Inferior parietal cortex (tissue), 1 donor: Measurements from ENCODE around the gene C2orf68.
"Not testable (repeated sequence)": the region's sequence is repeated elsewhere in the genome, so short reads cannot be mapped to it uniquely, and the experiment has no call there.

Experiments used
- DNase-seq: peaks from one replicate; pipeline ENCODE4 v3.0.0-alpha.2; 2016; ENCODE audit errors: extremely low spot score

Gene C2orf68

DNA sequence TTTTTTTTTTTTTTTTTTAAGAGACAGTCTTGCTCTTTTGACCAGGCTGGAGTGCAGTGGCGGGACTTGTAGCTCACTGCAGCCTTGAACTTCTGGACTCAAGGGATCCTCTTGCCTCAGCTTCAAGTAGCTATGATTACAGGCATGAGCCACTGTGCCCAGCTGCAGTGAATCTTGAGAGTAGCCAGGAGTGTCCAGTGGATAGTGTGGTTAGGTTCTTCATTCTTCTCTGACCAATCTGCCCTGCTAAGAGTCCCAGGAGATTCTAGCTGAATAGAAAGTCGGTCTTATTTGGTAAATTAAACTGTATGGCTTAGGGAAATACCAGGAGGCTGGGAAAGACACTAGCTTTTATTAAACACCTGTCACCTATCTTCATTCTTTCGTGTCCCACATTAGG lies 19.4 kb upstream of the C2orf68 start:
- DNase-seq: no peak

DNA sequence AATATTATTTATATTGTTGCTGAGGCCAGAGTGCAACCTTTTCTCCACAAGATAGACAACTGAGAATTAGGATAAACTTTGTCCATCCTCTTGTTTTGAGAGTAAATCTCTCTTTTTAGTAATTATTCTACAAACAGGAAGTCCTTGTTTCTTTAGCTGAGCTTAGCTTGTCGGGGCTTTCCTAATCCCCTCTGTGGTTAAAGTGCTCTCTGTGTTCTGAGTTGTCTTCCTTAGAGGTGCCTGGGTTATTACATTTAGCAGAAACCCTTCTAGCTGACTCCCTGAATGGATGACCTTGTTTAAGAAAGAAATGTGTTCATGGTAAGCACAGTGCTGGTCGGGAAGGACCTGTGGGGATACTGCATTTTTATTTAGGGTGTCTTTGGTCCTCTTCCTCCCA lies 16.8 kb upstream of the C2orf68 start:
- DNase-seq: no peak

DNA sequence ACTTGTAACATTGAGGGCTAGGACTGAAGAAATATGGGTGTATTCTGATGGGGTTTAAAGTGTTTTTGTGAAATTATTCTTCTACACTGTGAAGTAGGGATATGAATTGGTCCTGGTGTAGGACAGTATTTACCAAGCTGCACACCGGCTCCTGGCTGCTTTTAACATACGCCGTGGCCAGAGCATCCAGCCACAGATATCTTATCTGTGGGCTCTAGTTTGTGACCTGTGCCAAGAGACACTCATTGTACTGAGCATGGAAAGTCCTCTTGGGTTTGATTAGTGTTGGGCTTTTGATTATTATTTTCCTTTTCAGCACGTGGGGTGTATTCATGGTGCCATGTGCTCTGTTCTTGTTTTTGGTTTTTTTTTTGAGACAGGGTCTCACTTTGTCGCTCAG lies 12.1 kb upstream of the C2orf68 start:
- no peak for DNase-seq

DNA sequence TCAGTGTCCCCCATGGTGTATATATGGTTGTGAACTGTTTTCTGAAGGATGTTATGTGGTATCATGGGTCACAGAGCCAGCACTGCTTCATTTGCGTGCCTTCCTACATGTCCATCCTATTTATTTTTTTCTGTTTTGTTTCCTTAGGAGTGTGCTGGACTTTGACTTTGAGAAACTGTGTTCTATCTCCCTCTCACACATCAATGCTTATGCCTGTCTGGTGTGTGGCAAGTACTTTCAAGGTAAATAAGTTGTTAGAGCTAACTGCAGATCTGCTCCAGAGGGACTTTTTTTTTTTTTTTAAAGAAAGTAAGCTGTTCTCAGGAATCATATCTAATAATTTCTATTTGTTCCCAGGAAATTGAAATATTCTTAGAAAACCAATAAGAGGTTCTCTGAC lies 9.5 kb upstream of the C2orf68 start:
- no peak for DNase-seq

DNA sequence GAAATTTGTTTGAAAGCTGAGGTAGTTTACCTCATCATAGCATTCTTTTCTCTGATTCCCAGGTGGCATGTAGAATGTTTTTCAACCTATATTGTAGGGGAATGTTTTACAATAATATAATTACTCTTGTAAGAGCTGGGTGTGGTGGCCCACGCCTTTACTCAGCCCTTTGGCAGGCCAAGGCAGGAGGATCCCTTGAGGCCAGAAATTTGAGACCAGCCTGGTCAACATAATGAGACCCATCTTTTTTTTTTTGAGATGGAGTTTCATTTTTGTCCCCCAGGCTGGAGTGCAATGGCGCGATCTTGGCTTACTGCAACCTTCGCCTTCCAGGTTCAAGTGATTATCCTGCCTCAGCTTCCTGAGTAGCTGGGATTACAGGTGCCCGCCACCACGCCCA lies 7.8 kb upstream of the C2orf68 start:
- no peak for DNase-seq

DNA sequence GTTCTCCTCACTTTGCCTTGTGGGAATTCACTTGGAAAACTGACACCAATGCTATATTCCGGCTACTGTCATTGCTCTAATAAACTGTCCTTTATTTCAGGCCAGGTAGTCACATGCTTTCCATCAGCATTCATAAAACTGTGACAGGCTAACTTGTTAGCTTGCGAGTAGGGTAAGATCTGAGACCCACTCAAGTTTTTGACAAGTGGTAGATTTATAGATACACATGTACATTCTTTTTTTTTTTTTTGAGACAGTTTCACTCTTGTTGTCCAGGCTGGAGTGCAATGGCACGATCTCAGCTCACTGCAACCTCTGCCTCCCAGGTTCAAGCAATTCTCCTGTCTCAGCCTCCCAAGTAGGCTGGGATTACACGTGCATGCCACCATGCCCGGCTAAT lies 5.9 kb upstream of the C2orf68 start:
- DNase-seq: not testable (repeated sequence)

DNA sequence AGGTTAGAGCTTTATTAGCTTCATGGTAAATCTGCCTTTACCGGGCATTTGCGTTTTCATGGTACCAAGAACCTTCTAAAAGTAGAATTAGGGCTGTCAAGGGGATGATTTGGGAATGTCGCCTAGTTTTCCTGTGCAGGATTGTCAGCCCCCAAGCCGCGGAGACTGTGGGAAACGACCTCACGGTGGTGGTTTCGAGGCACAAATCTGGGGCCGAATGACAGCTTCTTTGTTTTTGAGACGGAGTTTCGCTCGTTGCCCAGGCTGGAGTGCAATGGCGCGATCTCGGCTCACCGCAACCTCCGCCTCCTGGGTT lies 3.5 kb upstream of the C2orf68 start:
- no peak for DNase-seq

DNA sequence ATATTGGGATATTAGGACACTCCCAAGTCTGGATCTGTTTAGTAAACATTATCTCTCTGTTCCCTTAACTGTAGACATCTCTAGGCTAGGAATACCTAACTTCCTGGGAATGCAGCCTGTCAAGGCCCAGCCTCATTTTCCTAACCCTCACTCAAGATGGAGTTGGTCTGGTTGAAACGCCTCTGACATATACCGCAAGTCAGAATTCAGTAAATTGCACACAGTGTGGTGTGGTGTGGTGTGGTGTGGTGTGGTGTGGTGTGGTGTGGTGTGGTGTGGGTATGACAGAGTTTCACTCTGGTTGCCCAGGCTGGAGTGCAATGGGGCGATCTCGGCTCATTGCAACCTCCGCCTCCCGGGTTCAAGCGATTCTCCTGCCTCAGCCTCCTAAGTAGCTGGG lies 2.9 kb upstream of the C2orf68 start:
- DNase-seq: not testable (repeated sequence)

DNA sequence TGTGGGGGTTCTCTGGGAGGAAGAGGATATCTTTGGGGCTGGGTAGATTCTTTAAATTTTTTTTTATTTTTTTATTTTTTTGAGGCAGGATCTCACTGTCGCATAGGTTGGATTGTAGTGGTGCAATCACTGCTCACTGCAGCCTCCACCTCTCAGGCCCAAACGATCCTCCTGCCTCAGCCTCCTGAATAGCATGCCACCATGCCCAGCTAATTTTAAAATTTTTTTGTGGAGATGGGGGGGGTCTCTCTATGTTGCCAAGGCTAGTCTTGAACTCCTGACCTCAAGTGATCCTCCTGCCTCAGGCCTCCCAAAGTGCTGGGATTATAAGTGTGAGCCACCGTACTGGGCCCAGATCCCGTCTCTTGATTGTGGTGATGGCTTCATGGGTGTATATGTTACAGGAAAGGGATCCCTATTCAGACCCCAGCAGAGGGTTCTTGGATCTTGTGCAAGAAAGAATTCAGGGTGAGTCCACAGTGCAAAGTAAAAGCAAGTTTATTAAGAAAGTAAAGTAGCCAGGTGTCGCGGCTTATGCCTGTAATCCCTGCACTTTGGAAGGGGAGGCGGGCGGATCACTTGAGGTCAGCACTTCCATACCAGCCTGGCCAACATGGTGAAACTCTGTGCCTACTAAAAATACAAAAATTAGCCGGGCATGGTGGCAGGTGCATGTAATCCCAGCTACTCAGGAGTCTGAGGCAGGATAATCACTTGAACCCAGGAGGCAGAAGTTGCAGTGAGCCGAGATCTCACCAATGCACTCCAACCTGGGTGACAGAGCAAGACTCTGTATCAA lies 2.0 kb upstream of the C2orf68 start:
- DNase-seq: no peak

DNA sequence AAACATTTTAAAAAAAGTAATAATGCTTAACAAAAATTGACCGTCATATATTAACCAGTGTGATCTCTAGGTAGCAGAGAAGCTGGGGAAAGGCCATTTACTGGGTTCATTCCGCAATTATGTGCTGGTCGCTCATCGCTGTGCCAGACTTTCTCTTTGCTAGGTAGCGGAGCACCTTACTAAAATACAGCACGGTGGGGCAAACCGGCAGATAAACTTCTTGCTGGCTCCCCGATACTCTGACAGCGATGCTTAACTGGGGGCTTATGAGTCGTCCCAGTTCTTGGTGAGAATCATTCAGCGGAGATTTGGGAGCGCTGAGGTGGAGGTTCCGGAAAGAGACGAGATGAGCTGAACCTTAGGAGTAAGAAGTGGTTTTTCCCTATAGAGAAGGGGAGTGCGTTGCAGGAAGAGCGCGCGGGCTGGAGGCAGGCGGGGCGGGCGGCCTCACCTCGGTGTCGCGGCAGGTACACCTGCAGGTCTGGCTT lies 605 bp downstream of the C2orf68 start:
- no peak for DNase-seq

DNA sequence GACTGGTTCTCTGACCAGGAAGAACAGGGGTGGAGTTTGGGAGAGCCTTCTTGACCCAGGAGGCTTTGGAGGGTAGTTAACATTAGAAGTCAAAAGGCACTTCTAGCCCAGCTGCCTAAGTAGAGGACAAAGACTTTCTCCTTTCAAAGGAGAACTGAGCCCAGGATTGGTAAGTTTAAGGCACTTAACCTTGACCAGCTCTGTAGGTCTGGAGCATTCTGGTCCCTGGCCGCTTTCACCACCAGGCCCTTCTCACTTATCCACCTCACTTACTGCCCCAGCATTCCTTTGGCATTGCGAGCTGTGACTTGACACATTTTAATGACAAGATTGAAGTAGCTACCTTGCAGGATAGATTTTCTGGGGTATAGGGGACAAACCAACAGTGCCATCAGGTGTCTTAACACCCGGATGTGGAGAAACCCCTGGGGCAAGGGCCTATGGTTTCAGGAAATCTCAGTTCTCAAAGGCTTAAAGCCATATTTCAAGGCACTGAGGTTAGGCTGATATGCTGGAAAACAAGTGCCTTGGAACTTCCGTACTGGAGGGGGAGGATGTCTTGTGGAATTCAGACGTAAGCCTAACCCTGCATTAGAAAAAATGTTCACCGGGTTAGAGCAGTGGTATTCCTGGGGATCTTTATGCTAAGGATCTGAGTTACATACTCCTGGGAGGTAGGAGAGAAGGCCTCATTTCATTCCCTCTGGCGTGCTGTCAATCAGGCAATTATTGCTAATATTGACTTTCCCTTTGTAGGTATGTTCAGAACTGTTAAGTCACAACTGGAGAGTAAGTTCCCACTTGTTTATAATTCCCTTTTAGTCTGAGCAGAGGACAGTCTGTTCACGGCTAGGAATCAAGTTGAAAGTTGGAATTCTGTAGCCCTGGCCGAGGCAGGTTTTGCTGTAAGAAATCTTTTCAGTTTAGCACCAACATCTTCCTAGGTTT lies 4.3 kb downstream of the C2orf68 start:
- DNase-seq: no peak

DNA sequence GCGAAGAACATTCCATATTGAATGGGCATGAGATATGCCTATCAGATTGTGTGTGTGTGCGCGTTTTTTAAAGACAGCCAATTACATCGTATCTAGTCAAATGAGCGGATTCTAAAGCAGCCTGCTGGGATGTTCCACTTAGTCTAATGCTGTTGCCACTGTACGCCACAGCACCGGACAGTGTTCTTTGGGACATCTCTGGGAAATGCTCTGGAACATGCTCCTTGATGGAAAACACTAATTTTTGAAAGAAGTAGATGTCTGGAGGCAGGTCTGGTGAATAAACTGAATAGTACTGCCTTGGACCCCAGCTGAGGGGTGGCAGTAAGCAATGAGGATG lies 5.8 kb downstream of the C2orf68 start:
- no peak for DNase-seq

DNA sequence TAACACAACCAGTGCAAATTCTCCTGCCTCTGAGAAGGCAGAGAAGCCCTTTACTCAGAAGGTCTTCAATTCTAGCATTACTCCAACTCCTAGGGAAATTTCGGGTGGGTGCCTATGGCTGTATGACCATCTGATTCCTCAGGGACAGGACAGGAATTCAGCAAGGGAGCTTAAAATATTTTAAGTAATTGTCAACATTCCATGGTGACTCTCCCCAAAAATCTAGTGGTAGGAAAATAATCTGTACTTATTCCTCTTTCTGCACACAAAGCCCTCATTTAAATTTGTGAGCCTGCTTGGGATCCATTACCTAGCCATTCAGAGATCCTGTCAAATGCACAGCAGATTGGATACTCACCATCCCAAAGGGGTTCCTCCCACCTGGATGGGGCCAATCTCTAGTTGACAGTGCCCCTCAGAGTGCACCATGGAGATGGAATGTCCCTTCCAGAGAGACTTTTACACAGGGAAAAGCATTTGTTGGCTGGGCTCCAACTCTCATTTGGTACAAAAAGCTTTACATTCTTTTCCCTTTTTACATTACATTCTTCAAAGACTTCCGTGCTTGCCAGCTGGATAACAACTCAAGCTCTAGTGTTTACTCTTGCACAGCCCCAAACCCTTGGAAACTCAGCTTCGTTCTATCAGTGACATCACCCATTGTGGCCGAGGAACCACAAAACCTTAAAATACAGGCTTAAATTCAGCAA lies 6.3 kb downstream of the C2orf68 start:
- no peak for DNase-seq

DNA sequence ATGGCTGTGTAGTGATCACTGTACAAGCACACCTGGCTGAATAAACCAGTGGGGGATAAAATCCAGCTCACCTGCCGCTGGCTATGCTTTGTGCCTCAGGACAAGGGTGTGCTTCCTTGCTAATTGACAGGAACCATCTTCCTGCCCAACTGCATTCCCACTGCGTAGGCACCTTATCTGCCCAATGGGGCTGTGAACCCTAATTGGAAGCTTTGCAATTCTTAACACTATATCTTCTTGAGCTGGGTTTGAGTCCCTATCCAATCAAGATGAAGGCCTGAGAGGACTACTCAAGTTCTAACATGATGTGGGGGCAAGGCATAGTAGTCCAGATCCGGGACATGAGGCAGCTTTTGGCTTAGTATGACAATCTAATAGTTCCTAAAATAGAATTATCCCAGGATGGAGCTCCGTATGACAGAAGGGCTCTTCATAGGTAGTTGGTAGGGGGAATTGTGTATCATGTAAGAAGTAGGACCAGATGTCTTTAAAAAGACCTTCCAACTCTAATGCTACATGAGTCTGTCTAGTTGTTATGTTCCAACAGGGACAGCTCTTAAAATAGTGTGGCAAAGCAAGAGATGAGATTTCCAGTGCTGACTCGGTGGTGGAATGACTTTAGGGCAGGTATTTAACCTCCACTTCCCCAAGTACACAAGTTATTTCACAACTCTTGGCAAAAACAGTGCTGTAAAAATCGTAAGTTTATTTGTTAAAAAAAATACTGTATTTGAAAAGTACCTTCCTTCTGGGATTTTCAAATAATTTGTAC lies 7.1 kb downstream of the C2orf68 start:
- no peak for DNase-seq

DNA sequence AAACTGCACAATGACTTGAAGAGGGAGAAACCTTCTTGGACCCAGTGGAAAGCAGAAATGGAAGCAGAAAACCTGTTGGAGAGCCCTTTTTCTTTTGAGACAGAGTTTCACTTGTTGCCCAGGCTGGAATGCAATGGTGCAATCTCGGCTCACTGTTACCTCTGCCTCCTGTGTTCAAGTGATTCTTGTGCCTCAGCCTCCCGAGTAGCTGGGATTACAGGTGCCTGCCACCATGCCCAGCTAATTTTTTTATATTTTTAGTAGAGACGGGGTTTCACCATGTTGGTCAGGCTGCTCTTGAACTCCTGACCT lies 7.8 kb downstream of the C2orf68 start:
- not testable (repeated sequence) for DNase-seq

DNA sequence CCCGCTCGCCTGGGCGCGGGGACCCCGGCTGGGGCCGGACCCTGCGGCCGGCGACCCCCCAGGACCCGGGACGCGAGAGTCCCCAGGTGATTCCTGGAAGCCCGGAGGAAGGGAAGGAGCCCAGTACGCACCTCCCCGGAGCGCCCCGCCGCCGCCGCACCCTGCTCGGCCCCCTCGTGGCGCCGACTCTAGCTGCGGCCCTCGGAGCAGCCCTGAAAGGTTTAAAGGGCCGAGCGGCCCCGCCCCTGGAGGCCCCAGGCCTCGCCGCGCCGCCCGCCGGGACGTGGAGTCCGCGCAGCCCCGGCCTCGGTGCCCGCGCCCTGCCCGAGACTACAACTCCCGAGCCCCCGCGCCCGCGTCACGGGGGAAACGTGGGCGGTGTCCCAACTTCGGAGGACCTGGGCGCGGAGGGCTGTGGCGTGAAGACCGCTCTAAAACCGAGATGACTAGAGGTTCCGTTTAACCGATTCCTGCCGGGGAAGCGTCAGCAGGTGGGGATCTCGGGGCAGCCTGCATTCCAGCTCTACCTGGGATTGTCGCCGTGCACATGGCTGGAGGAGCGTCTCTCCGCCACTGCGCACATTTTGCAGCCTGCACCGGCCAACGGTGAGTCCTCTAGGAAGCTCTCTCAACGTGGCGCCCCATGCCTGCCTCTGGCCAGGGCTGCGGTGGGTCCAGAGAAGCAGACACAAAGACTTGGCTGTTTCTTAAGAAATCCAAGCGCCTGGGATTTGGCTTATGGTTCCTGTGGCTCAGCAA lies 9.2 kb downstream of the C2orf68 start, which contains the start of gene TMEM150A:
Gene TMEM150A, minus strand, starts transcription at position 223 of the 759 bp plus-strand sequence. CDS start 750 bp downstream, outside the sequence.
- DNase-seq: peak; percentile 91

DNA sequence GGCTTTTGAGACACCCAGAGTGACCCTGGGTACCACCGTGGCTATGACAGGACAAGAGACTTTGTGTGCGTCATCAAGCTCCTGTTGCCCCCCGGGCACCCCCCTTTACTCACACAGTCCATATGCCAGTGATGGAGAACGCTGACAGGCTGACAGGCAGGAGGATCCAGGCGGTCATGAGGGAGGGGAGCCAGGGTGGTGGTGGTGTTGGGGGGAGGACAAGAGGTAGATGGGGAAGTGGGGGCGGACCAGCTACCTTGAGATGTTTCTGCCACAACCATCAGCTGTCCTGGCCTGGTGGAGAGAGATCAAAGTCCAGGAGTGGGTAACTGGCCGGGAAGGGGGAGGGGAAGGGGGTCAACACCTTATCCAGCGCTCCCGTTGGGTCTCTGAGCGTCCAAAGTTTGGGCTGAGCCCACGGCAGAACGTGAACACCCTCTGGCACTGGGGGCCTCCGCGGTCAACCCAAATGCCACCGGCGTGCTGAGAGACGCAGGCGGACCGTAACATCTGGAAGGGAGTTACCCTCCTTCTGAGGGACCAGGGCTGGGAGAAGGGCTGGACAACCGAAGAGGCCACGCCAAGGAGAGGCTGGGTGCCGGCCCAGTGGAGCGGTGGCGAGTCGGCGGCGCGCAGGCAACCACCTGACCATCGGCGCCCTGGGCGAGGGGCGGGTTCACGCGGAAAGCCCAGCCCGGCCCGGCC lies 9.9 kb downstream of the C2orf68 start:
- no peak for DNase-seq

DNA sequence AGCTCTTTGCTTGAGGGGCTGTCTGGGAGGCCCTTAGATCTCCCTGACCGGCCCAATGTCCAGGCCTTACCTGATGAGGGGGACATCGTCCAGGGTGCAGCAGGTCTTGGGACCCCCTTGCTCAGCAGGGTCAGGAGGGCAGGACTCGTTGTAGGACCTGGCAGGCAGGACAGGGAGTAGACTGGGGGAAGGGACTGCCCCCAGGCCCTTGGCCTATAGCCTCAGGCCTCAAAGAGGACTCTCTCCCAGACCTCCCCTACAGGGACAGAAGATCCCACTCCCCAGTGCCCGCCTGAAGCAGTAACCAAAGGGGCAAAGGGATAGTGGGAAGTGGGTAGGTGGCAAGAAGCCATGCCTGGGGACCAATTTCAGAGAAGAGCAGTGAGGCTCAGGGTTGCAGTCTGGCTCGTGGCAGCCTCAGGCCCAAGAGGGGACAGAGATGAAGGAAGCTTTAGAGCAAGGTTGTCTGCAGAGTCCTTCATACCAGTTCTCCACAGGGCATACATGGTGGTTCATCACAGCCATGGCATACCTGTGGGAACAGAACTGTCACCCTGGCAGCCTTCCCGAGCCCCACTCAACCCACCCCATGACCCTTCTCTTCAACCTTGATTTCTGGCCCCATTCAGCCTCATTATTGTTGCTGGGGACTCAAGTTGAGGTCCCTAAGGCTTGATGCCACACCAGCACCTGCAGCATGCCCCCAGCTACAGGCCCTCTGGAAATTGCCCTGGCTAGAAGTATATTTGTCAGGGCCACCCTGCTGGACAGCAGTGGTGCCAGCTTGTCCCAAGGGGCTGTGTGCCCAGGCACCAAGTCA lies 10.7 kb downstream of the C2orf68 start:
- DNase-seq: no peak

DNA sequence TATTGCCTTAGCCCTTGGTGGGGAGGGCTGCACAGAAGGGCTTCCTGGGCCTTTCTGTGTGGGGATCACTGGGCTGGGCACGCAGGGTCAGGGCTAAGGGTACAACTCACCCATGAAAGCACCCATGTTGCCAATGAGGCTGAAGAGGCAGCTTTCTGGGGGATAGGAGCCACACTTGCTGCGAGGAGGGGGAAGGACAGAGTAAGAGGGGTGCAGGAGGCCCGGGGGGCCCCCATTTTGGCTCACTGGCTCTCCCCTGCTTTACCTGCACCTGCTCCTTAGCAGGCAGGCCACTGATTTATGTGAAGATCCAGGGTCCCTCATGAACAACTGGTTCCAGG lies 11.7 kb downstream of the C2orf68 start:
- DNase-seq: no peak
